Vagina (tissue), 2 donors: ENCODE data around the gene HMCN1.

Experiments
- POLR2A ChIP-seq, 2 donors: fragments of 450-650 bp; IDR thresholded peaks; one replicate each; pipeline ENCODE4 v1.6.1; 2017; ENCODE audit warnings: antibody characterized with exemption in 2 of 2, mild to moderate bottlenecking in 2 of 2, moderate library complexity in 2 of 2
- POLR2AphosphoS5 ChIP-seq, 2 donors: sonication (generic); formaldehyde crosslinking; IDR thresholded peaks; one replicate each; pipeline ENCODE4 v1.9.0; 2017; ENCODE audit warnings: antibody characterized with exemption in 2 of 2, mild to moderate bottlenecking in 2 of 2, low read depth in 1 of 2; ENCODE audit not compliant: insufficient read depth in 1 of 2
- TF ChIP-seq, protein P1 (sequence below), 3 experiments: fragments of 450-650 bp in 2 of 3; fragments of 200-600 bp in 1 of 3; sonication (generic) in 1 of 3; IDR thresholded peaks; one replicate each; pipeline ENCODE4 v1.5.1; 2017 to 2019; ENCODE audit warnings: antibody characterized with exemption in 3 of 3, mild to moderate bottlenecking in 2 of 3, moderate library complexity in 2 of 3

GRCh38 chr1:185869590-185869989, 135.4 kb downstream of the HMCN1 start:
- TF ChIP-seq, protein P1, sequence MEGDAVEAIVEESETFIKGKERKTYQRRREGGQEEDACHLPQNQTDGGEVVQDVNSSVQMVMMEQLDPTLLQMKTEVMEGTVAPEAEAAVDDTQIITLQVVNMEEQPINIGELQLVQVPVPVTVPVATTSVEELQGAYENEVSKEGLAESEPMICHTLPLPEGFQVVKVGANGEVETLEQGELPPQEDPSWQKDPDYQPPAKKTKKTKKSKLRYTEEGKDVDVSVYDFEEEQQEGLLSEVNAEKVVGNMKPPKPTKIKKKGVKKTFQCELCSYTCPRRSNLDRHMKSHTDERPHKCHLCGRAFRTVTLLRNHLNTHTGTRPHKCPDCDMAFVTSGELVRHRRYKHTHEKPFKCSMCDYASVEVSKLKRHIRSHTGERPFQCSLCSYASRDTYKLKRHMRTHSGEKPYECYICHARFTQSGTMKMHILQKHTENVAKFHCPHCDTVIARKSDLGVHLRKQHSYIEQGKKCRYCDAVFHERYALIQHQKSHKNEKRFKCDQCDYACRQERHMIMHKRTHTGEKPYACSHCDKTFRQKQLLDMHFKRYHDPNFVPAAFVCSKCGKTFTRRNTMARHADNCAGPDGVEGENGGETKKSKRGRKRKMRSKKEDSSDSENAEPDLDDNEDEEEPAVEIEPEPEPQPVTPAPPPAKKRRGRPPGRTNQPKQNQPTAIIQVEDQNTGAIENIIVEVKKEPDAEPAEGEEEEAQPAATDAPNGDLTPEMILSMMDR (IDR thresholded peaks at IDR 0.05): no peak
- TF ChIP-seq POLR2A (IDR thresholded peaks at IDR 0.05) (no peak), POLR2AphosphoS5 (IDR thresholded peaks at IDR 0.05; ENCODE audit: insufficient read depth in 1 of 2, low read depth in 1 of 2) (no peak)
